NCI-H524 (cell line): ENCODE measurements around the gene MYH9.

Experiments used
- DNase-seq, 2 experiments: peaks; one replicate each; lab custom pipeline; 2025; lab: John Stamatoyannopoulos, UW

Gene MYH9

DNA sequence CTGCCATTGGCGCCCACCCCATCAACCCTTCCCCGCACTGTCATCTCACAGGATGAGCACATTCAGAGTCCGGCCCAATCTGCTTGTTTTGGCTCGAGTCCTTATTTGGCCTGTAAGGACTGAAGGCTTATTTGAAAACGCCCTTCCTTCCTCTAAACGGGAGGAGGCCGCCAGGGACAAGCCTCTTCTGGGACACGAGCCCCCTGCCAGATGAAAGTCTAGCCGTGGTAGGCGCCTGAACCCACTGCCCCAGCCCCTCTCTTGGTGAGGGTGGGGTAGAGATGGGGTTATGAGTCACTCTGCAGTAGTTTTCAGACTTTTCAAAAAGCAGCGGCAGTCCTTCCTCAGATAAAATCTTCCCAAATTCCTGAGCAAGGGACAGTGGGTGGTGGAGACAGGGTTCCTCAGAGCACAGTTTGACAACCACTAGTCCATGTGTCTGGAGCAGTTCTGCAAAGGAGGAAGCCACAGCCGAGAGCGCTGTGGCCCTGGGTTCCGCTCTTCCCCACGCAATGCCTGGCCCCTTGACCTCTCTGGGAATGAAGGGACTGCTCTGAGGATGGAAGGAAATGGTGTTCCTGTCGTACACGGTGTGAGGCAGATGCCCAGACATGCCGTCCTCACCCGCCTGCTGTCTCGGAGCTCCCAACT is 57.0 kb downstream of the MYH9 start:
- DNase-seq = no peak

DNA sequence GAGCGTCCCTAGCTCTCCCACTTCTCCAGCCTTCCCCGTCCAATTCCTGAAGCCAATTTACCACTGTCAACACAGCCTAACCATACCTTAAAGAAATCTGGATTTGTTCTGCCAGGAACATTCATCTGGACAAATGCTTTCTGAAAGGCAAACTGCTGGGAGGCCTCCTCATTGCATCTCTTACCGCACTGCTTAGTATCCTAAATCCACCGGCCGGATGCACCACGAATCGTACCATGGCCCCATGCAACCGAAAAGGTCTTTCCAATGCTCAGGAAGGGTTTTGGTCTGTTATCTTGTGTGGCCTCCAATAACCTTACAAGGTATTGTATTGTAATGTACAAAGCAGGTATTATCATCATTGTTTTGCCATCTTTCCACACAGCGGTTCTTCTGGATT is 57.6 kb downstream of the MYH9 start:
- DNase-seq = no peak

DNA sequence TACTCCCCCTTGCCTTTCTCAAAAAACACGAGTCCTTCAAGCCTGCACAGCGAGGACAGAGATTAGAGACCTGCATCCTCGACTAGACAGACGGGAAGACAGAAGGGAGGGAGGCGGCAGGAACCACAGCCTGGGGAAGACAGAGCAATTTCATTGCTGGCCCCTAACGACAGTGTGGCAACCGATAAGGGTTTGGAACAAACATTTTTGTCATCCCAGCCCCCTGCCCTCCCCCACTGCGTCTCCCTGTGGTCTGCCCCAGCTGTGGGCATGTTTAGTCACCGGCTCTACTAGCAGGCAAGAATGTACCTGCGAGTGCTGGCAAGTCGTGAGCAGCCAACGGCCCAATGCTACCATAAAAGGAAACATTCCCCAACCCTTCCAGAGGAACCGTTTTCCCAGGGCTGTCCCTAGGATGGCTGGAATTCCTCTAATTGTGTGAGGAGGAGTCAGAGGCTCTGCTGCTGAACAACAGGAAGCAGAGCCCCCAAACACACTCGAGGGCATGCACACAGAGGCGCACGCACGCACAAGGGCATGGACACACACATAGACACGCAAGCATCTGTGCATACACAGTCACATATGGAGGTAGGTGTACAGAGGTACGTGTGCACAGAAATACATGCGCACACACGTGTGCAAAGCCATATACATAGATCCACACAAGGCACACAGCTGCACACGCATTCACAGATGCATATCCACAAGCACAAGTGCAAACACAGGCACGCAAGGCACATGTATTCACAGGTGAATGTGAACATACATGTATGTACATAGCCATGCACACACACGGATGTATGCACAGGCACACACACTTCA is 58.3 kb downstream of the MYH9 start:
- DNase-seq = no peak

DNA sequence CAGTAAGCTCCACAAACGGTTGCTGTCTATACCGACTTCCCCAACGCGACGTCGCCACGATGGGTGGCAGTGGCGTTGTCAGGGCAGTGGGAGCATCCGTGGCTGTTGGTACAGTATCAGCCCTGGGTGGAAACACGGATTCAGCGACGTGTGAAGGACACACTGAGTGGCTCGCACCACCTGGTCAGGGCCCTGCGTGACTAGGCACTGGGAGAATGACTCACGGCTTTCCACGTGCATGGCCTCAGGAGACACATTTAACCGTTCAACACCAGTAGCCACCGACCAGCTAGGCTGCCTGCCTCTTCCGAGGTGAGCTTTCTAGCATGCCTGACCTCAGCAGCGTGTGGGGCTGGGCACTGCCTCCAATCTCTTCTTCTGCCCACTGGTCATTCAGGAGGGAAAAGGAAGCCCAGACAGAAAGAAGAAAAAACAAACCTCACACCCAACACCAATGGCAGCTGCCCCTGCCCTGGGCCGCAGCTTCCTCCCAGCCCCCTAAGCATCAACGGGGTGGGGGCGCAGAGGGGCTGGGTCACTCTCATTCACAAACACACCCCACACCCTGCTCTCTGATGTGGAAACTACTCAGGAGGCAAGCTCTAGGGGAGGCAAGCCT is 59.0 kb downstream of the MYH9 start:
- DNase-seq = no peak

DNA sequence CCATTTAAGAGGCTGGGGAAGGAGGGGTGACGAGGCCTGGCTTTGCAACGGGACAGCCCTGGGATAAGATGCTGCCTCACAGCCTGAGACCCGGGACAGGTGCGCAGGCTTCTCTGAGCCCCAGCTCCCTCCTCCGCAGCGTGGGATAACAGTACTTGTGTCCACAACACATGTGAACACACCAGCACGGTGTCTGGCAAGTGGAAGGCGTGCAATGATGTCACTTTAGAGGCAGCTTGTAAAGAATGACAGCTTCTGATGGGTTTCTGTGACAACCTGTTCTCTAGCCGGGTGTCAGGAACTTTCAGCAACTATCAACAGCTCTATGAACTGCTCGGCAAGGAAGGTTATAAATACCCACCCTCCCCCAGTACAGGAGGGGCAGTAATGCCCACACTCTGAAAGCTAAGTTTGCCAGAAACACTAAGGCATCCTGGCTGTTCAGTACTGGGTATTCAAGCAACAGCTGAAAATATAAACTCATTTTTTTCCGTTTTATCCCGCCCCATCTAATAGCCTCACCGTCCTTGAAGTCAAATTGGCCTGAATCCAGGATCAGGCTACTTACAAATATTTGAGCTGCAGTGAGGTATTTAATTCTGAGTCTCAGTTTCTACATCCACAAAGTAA is 59.7 kb downstream of the MYH9 start:
- DNase-seq = no peak

DNA sequence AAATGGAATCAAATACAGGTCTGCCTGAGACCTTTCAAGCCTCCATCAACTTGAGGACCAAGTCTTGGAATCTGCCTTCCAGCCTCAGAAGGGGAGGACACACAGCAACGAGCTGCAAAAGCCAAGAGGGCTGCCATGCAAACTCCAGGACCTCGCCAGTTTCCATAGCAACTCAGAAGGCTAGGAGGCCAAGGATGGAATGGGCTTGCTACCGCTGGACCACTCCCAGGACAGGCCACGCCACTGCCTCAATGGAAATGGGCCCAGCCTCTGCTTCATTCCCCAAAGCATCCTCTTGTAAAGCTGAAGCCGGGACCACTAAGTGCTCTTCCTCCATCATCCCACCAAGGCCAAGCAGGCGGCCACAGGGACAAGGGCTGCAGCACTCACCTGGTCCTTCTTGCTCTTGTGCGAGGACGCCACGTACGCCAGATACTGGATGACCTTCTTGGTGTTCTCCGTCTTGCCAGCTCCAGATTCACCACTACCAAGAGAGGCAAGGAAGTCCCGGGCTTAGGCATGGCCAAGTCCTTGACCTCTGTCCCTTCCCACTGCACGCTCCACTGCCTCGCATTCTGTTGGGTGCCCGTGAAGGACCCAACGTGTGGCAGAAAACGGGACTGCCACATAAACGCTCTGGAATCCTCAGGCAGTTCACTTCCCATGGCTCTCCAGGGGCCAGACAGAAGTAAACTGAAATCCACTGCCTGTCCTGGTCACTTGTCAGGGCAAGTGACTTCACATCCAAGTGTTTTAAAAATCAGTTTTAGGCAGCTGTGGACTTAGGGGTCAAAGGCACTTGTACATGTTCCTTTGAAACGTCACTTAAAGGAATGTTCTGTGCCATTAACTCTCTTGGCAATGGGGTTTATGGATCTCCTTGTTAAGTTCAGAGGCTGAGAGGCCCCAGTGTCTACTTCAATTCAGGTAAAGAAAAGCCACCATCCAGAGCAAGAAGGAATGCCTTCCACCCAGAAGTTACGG is 61.3 kb downstream of the MYH9 start:
- no peak for DNase-seq

DNA sequence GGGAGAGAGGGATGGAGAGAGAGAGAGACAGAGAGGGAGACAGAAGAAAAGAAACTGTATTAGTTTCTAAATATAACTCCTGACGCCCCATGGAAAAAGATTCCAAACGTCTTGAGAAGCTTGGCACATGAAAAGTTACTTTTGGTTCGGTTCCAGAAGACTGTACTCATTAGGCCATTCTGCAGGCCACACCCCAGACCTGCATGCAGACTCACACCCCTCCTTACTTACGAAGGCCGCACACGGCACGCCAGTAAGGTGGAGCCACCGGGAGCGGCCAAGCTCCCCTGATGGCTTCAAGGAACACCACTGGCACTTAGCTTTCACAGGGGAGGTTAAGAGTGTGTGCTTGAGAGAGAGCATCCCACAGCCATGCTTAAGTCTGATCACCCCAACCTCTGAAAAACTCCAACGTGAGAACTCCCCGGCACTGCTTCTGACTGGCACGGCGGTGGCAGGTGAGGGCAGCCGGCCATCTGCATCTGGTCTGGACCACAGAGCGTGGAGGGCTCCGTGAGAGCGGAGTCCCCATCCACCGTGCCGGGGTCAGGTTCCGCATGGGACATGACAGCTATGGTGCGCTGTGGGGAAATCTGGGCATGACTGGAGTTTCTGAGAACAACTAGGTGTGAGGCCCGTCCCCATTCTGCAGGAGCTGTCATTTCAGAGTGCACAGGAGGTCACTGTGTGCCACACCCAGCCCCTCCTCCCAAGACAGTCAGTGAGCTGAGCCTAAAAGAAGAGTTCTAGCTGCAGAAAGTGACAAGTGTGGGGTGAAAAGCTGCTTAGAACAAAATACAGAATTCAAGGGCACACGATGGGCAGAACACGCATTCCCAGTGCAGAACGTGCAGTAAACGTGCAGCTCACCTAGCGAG is 62.4 kb downstream of the MYH9 start:
- DNase-seq = no peak

DNA sequence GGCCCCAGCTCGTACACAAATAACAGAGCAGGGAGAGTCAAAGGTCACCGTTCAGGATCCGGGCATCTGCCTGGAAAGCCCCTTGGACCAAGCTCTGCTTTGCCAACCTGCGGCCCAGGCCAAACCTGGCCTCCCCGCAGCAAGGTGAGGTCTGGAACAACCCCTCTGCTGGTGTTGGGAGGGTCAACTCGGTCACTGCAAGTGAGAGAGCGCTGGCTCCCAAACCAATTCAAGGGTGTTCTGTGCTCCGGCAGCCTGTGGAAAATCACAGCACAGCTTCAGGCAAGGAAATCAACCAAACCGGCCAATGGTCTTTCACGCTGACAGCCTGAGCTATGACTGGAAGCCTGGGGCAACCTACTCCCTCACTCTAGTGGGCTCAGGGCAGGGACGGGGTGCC is 63.4 kb downstream of the MYH9 start:
- no peak for DNase-seq

DNA sequence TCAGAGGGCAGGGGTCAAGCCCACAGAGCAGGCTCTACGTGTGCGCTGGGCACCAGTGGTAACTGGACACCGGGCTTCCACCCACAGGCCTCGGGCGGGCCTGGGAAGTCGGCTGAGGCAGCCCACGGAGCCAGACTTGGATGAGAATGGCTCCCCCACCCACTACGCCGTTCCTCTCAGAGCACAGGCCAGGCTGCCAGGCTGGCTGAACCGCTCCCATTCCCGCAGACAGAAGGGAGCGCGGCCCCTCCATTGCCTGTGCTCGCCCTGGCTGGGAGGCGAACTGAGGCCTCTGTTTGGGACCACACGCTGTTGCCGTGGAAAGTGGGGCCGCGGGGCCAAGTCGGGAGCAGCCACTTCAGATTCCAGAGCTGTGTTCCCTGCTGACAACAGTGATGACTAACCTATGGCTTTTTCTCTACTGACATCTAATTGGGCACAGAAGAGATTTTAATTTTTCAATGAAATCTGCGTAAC is 63.9 kb downstream of the MYH9 start:
- no peak for DNase-seq

DNA sequence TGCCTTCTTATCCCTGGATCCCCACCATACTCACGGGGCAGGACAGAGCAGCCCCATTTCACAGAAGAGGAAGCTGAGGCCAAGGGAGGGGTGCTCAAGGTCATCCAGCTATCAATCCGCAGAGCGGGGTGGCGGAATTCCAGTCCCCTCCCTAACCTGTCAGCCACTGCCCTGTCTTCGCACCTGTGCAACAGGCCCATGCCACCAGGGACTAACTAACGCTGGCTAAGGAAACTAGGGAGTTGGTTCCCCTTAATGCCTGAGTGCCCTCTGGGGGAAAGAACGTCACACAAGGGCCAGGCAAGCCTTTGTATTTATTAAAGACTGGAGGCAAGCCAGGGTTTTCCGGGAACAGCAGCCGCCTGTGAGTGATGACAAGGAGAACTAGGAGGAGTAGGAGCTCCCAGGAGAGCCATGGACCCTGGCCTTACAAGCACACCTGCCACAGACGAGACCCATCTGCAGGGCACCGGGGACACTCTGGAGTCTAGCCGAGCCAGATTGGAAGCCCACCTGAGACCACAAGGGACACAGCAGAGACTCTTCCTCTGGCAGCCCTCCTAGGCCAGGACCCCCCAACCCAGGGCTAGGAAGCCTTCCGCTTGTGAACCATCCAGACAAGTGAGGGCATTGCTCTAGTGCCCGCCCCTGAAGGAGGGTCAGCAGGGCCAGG is 64.4 kb downstream of the MYH9 start:
- DNase-seq = no peak

DNA sequence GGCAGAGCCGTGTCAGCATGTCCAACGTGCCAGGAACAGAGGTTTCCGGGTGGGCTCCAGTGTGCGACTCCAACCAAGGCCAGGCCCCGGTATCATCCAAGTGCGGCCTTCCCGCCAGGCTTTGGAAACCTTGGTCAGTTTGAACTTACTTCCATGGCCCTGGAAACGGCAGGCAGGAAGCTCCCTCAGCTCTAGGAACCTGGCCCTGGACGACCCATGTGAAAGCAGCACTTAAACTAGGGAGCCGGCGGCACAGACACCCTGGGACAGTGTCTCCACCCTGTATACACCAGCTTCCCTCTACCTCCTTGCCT is 65.2 kb downstream of the MYH9 start:
- no peak for DNase-seq

DNA sequence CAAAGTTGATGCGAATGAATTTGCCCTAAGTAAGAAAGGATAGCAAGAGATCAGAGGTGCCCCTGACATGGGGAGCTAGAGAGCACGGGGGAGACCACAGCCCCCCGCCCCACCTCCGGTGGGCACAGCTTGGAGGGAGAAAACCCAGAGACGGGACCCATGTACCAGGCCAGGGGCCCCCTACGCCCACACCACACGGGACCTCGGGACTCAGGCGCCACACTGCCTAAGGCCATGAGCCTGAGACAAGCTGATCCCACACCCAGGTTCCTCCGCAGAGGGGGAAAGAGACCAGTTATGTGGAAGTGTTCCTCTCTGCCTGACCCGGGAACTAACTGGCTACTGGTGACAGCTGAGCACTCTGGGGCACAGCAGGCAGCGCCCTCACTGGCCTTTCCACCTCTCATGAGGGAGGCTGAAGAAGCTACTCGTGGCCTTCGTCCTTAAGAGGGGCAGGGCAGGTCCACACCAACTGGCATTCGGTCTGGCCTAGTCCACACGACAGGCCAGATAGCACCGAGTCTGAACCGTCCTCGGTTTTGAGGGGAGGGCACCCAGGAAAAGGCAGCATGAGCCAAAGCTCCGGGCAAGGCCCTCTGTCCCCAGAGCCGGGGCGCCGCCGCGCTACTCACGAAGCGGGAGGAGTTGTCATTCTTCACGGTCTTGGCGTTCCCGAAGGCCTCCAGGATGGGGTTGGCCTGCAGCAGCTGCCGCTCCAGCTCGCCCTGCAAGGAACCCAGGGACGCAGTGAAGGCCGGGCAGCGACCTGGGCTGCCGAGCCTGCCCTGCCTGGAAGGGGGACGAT is 65.8 kb downstream of the MYH9 start:
- DNase-seq = no peak

DNA sequence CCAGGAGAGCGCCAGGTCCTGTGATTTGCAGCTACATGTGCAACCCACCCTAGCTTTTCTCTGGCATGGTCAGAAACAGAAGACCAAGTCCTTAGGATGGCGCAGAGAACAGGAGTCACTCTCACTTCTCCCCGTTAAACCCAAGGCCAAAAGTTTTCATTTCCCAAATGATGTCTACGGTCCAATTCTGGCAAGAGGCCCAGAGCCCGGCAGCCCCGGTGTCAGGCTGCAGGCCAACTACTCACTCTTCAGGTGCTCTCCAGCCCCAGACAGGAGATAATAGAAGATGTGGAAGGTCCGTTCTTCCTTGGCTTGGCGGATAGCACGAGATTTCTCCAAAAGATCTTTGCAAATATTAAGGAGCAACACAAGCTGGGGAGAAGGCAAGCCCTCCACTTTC is 67.2 kb downstream of the MYH9 start:
- DNase-seq = no peak

DNA sequence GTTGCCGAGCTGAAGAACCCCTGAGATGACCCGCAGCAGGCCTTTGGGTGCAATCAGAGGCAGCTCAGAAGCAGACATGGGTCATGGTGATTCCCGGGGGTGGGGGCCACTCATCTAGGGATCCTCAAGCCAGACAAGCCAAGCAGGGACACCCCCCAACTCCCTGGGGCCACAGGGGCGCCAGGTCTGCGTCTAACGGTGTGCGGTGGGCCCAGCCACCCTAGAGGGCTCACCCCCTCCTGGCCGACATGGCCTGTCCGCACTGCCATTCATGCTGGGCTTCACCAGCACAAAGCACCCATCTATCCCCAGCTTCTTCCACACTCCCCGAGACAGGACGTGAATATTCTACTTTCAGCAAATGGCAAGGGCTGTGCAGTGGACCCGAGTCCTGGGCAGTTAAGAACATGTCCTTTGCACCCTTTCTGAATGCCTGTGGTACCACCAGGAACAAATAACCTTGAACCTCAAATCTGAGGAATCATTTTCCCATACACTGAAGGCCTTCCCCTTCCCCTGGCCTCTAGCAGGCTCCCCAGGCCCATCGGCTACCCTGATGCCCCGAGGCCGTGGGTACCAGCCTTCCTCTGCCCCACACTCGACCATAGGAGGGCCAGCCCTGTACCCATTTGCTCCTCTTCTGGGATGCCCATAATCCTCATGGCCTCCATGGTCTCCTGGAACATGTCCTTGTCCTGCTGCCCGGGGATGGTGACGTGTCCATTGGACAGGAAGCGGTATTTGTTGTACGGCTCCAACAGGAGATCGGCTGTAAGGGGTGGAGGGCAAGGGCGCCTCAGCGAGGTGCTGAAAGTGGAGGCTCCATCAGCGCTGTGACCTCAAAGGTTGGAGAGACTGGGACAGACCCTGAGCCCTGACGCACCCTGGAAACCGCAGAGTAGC is 67.9 kb downstream of the MYH9 start:
- DNase-seq = no peak

DNA sequence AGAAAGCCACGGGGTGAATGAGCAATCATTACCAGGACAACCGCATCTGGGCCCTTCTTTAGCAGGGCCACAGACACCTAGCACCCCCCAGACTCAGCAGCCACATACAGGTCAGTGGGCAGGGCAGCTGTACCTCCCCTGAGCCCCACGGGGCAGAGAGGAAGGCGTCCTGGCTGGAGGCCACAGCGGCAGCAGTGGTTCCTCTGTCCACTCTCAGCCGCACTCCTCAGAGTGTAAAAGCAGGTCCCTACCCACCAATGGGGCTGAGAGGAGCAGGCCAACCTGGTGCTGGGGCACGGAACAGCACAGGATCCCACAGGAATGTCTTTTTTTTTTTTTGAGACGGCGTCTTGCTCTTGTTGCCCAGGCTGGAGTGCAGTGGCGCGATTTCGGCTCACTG is 69.3 kb downstream of the MYH9 start:
- DNase-seq = no peak

DNA sequence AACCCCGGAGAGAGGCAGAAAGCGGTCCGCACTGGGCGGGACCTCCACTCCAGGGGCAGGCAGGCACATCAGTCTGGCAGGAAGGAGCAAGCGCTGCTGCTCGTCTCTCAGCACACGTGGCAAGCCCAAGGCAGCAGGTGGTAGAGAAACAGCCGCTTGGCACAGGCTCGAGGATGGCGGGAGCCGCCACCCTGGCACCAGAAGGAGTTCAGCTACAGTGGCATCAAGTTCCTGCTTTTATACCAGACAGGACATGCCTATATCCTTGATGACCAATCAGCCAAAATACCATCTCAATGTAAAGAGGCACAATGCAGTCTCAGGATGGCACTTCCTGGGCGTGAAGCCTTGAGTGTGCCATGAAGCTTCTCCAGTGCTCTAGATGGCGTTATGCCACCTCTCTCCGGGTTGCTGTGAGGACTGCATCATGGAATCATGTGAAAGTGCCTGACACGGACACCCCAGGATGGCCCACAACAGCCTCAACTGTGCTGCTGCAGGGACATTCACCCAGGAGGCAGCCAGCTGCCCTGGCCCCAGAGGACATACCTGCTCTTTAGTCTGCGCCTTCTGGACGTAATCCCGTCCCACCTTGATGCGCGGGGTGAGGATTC is 70.0 kb downstream of the MYH9 start:
- DNase-seq = no peak

DNA sequence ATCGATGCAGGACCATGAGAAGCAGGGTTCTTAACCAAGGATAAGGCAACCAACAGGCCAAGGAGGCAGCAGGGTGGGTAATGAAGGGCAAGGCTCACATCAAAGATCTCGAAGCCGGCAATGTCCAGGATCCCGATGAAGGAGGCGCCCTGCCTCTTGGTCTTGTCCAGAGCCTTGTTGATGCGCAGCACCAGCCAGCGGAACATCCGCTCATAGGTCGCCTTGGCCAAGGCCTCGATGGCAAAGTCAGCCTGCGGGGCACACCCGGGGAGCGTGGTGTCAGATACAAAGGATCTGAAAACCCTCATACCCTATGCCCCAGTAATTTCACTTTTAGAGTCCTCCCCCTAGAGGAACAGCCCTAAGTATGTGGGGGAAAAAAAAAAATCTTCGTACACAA is 71.3 kb downstream of the MYH9 start:
- no peak for DNase-seq

DNA sequence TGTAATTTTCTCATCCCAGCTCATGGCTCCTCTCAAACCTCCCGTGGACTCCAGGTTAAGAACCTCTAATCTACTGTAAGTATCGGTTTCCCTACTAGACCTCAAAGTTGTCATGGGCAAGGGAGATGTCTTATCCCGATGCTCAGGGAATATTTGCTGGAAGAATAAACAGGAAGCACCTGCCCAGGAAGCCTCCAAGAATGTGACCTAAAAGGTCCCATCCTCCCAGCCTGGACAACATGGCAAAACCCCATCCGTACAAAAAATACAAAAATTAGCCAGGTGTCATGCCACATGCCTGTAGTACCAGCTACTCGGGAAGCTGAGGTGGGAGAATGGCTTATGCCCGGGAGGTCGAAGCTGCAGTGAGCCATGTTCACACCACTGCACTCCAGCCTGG is 72.4 kb downstream of the MYH9 start:
- DNase-seq = no peak
